Hepatocyte (in vitro differentiated cells): Measurements from ENCODE around the gene SPRYD3. TPM values are rescaled to one million over a fixed set of nuclear protein-coding genes. Genes with fewer than 3 reads are reported as not detected.
A peak's percentile ranks its signal among the peaks of the same experiment; 100 is the strongest.

Experiments used
- DNase-seq: peaks from one replicate; pipeline ENCODE4 v3.0.0-alpha.2; 2016; ENCODE audit warnings: low spot score
- H2AFZ ChIP-seq: fragments of 200-600 bp; sonication (generic); 2 replicates; pipeline ENCODE4 v1.6.0; 2016; ENCODE audit warnings: antibody characterized with exemption, mild to moderate bottlenecking
- H3K27ac ChIP-seq: fragments of 200-600 bp; sonication (generic); 2 replicates; pipeline ENCODE4 v1.5.1; 2016; ENCODE audit warnings: mild to moderate bottlenecking
- H3K27me3 ChIP-seq: fragments of 200-600 bp; sonication (generic); 2 replicates; pipeline ENCODE4 v1.6.1; 2016
- H3K36me3 ChIP-seq: fragments of 200-600 bp; sonication (generic); replicated peaks from 2 replicates; pipeline ENCODE4 v1.5.1; 2016; ENCODE audit warnings: low read depth; ENCODE audit not compliant: insufficient read depth
- H3K4me1 ChIP-seq: fragments of 200-600 bp; sonication (generic); 2 replicates; pipeline ENCODE4 v1.5.1; 2016; ENCODE audit warnings: mild to moderate bottlenecking, moderate library complexity; ENCODE audit not compliant: insufficient read depth
- H3K4me2 ChIP-seq: fragments of 200-600 bp; sonication (generic); 2 replicates; pipeline ENCODE4 v1.6.0; 2016
- H3K4me3 ChIP-seq: fragments of 200-600 bp; sonication (generic); 2 replicates; pipeline ENCODE4 v1.5.1; 2016; ENCODE audit warnings: mild to moderate bottlenecking
- H3K79me2 ChIP-seq: fragments of 200-600 bp; sonication (generic); 2 replicates; pipeline ENCODE4 v1.6.0; 2017; ENCODE audit warnings: mild to moderate bottlenecking
- H3K9me2 ChIP-seq: fragments of 200-600 bp; sonication (generic); replicated peaks from 2 replicates; pipeline ENCODE4 v1.6.0; 2017; ENCODE audit warnings: mild to moderate bottlenecking; ENCODE audit not compliant: insufficient read depth
- H3K9me3 ChIP-seq: fragments of 200-600 bp; sonication (generic); 2 replicates; pipeline ENCODE4 v1.5.1; 2016; ENCODE audit warnings: low read depth, mild to moderate bottlenecking
- H4K20me1 ChIP-seq: fragments of 200-600 bp; sonication (generic); 2 replicates; pipeline ENCODE4 v1.6.0; 2016; ENCODE audit warnings: mild to moderate bottlenecking; ENCODE audit not compliant: insufficient read depth, poor library complexity, severe bottlenecking
- EZH2 ChIP-seq: fragments of 200-600 bp; sonication (generic); IDR thresholded peaks from 2 replicates; pipeline ENCODE4 v1.6.1; 2016; ENCODE audit warnings: antibody characterized with exemption, mild to moderate bottlenecking, borderline replicate concordance
- EZH2phosphoT487 ChIP-seq: fragments of 200-600 bp; sonication (generic); IDR thresholded peaks from one replicate; pipeline ENCODE4 v1.6.1; 2018; ENCODE audit warnings: antibody characterized with exemption, mild to moderate bottlenecking, low read depth, moderate library complexity; ENCODE audit not compliant: unreplicated experiment, severe bottlenecking
- WGBS: methylation state at CpG from one replicate; pipeline ENCODE4 v1.1.6; 2016; ENCODE audit warnings: low lambda C conversion rate; ENCODE audit errors: missing lambda C conversion rate; 5-methylcytosine and 5-hydroxymethylcytosine counted together
- polyA plus RNA-seq: library from polyadenylated mRNA; unstranded; fragments of >200 nt; fragmentation: Nextera tagmentation; extraction: Ambion mirVana; gene quantifications from 2 replicates; pipeline ENCODE4 v1.2.1, GENCODE V29; 2016
- total RNA-seq: library from RNA; depleted of rRNA; stranded (reverse); fragments of >200 nt; gene quantifications from 2 replicates; pipeline ENCODE4 v1.2.3, GENCODE V29; 2014
- TF ChIP-seq, protein P1 (sequence below): fragments of 200-600 bp; sonication (generic); IDR thresholded peaks from 2 replicates; pipeline ENCODE4 v1.5.1; 2016; ENCODE audit warnings: antibody characterized with exemption, mild to moderate bottlenecking; ENCODE audit not compliant: poor library complexity

Gene SPRYD3
- total and polyA plus RNA-seq, 2 experiments from 2014 or later: 20.9 to 24.6 TPM

DNA sequence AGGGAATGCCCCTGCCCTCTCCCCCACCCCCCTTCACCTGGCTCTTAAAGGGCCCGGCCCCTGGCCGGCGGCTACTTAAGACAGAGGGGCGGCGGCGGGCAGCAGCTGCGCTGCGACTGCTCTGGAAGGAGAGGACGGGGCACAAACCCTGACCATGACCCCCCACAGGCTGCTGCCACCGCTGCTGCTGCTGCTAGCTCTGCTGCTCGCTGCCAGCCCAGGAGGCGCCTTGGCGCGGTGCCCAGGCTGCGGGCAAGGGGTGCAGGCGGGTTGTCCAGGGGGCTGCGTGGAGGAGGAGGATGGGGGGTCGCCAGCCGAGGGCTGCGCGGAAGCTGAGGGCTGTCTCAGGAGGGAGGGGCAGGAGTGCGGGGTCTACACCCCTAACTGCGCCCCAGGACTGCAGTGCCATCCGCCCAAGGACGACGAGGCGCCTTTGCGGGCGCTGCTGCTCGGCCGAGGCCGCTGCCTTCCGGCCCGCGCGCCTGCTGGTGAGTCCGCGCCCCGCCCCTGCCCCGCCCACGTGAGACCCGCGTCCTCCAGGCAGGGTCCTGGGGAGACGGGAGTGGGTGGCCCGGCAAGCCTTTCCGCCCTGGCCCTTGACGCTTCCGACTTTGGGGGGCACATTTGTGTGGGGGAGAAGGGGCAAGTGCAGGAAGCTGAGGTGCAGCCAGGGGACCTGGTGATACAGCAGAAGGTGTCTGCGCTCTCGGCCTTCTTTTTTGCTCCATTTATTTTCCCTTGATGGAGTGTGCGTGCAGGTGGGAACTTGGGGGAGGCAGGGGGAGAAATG lies 18.6 kb upstream of the SPRYD3 start, which contains the start of gene IGFBP6:
Gene IGFBP6 (plus strand): TSS at position 104 of the 790 bp plus-strand sequence. CDS start 51 bp downstream, at position 155.
- H2AFZ ChIP-seq: peak within 1 kb of the TSS; percentile 91
- no peaks in the 10 kb centered on the region for H3K79me2 ChIP-seq
- H3K4me1 ChIP-seq: peaks cover 30% of the 10 kb centered on the region
- WGBS: under 1% methylated on average over 27 of the region's 51 CpGs
- no peaks in the 10 kb centered on the region for H3K36me3 ChIP-seq
- H3K4me3 ChIP-seq: peak within 1 kb of the TSS; percentile 70
- no peaks in the 10 kb centered on the region for H3K27me3 ChIP-seq
- H3K9me3 ChIP-seq: no peaks in the 10 kb centered on the region
- no peaks in the 10 kb centered on the region for H4K20me1 ChIP-seq
- TF ChIP-seq, protein P1, sequence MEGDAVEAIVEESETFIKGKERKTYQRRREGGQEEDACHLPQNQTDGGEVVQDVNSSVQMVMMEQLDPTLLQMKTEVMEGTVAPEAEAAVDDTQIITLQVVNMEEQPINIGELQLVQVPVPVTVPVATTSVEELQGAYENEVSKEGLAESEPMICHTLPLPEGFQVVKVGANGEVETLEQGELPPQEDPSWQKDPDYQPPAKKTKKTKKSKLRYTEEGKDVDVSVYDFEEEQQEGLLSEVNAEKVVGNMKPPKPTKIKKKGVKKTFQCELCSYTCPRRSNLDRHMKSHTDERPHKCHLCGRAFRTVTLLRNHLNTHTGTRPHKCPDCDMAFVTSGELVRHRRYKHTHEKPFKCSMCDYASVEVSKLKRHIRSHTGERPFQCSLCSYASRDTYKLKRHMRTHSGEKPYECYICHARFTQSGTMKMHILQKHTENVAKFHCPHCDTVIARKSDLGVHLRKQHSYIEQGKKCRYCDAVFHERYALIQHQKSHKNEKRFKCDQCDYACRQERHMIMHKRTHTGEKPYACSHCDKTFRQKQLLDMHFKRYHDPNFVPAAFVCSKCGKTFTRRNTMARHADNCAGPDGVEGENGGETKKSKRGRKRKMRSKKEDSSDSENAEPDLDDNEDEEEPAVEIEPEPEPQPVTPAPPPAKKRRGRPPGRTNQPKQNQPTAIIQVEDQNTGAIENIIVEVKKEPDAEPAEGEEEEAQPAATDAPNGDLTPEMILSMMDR: no peak
- no peak for TF ChIP-seq EZH2phosphoT487
- no peak for TF ChIP-seq EZH2
- peak within 1 kb of the TSS; percentile 88 for H3K27ac ChIP-seq
- H3K9me2 ChIP-seq: no peaks in the 10 kb centered on the region
- H3K4me2 ChIP-seq: peak within 1 kb of the TSS; percentile 99
- peak; percentile 82 for DNase-seq

DNA sequence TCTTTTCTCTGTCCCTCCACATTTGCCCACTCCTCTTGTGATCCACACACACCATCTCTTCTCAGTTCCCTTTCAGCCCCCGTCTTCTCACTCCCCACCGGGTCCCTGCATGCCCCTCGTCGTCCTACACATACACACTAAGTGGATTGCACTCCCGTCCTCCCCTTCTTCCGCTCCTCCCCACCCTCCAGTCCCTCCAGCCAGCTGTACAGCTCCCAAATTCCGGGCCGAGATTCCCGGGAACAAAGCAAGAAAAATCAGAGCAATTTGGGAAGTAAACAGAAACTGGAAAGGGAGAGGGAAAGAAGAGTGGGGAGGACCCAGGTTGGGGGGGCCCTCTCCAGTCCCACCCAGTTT lies 18.0 kb upstream of the SPRYD3 start:
- Histone ChIP-seq H3K4me1 (peaks cover 30% of the 10 kb centered on the region), H3K79me2 (no peaks in the 10 kb centered on the region), H3K9me2 (no peaks in the 10 kb centered on the region), H4K20me1 (no peaks in the 10 kb centered on the region), H3K27ac (peak overlapping the region; percentile 88), H3K9me3 (no peaks in the 10 kb centered on the region), H3K4me2 (peak overlapping the region; percentile 99), H2AFZ (peak overlapping the region; percentile 91), H3K4me3 (peak overlapping the region; percentile 70), H3K36me3 (no peaks in the 10 kb centered on the region), H3K27me3 (no peaks in the 10 kb centered on the region)
- no peak for DNase-seq
- WGBS: 2% methylated on average over 9 of the region's 9 CpGs
- TF ChIP-seq EZH2 (no peak), EZH2phosphoT487 (no peak)
- TF ChIP-seq, protein P1: no peak

DNA sequence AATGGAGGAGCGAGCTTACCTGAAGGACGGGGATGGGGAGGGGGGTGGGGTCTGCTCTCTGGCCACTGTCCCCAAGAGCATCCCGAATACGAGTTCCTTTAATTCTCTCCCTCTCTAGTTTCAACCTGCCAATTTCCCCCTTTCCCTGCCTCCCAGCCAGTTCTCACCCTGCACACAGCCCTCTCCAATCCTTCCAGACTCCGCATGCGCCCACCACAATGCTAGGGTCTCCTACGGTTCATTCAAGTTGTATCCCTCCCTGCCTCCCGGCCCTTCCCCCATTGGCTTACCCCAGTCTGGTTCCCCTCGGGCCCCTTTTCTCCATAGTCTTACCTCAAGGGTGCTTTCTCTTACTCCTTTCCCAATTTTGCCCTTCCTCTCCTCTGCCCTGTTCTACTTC lies 17.6 kb upstream of the SPRYD3 start:
- H3K36me3 ChIP-seq: no peaks in the 10 kb centered on the region
- H3K4me3 ChIP-seq: peak overlapping the region; percentile 70
- 41% methylated on average over 3 of the region's 9 CpGs for WGBS
- H3K4me1 ChIP-seq: peaks cover 30% of the 10 kb centered on the region
- TF ChIP-seq EZH2phosphoT487: no peak
- TF ChIP-seq EZH2: no peak
- TF ChIP-seq, protein P1: no peak
- H3K9me2 ChIP-seq: no peaks in the 10 kb centered on the region
- H3K4me2 ChIP-seq: peak overlapping the region; percentile 99
- no peaks in the 10 kb centered on the region for H3K27me3 ChIP-seq
- H2AFZ ChIP-seq: peak overlapping the region; percentile 91
- DNase-seq: no peak
- H4K20me1 ChIP-seq: no peaks in the 10 kb centered on the region
- H3K27ac ChIP-seq: peak overlapping the region; percentile 88
- no peaks in the 10 kb centered on the region for H3K79me2 ChIP-seq
- H3K9me3 ChIP-seq: no peaks in the 10 kb centered on the region
